Upper lobe of left lung (tissue), 4 donors: ENCODE measurements around the gene WDR26.

ENCODE experiments used
- CTCF ChIP-seq, 6 experiments: fragments of 450-650 bp in 4 of 6; fragments of 200-600 bp in 2 of 6; sonication (generic) in 2 of 6; IDR thresholded peaks; one replicate each; pipeline ENCODE4 v1.5.1; 2016 to 2019; ENCODE audit warnings: antibody characterized with exemption in 6 of 6
- EP300 ChIP-seq, 4 donors: sonication (generic); formaldehyde crosslinking; IDR thresholded peaks; one replicate each; pipeline ENCODE4 v1.5.1; 2017; ENCODE audit warnings: antibody characterized with exemption in 4 of 4, control low read depth in 2 of 4

- TF ChIP-seq CTCF (IDR thresholded peaks at IDR 0.05): no peak
- no peak for TF ChIP-seq EP300 (IDR thresholded peaks at IDR 0.05)
These were observed 12.7 kb upstream of the WDR26 start for GRCh38 chr1:224447251-224447650.
